Neural crest cell (in vitro differentiated cells): Measurements from ENCODE around the gene TNIK. TPM values are rescaled to one million over a fixed set of nuclear protein-coding genes. Genes with fewer than 3 reads are reported as not detected.
"Not testable (repeated sequence)": the region's sequence is repeated elsewhere in the genome, so short reads cannot be mapped to it uniquely, and the experiment has no call there.

Source experiments
- DNase-seq: peaks from one replicate; pipeline ENCODE4 v3.0.0; 2021; ENCODE audit warnings: low read depth, mixed read lengths, low spot score
- H3K27ac Mint-ChIP-seq: one replicate; pipeline ENCODE4 v1.8.0; 2021; ENCODE audit warnings: mild to moderate bottlenecking, mixed read lengths; ENCODE audit not compliant: unreplicated experiment
- H3K27me3 Mint-ChIP-seq: 2 replicates; pipeline ENCODE4 v1.8.0; 2021; ENCODE audit warnings: low read depth, mild to moderate bottlenecking, mixed read lengths
- H3K36me3 Mint-ChIP-seq: 2 replicates; pipeline ENCODE4 v1.8.0; 2021; ENCODE audit warnings: low read depth, mild to moderate bottlenecking, mixed read lengths
- H3K4me1 Mint-ChIP-seq: 2 replicates; pipeline ENCODE4 v1.8.0; 2021; ENCODE audit warnings: mixed read lengths
- H3K4me3 Mint-ChIP-seq: one replicate; pipeline ENCODE4 v1.8.0; 2021; ENCODE audit warnings: mild to moderate bottlenecking, mixed read lengths
- H3K9me3 Mint-ChIP-seq: 2 replicates; pipeline ENCODE4 v1.8.0; 2021; ENCODE audit warnings: mixed read lengths
- CTCF ChIP-seq: fragments of 200-600 bp; sonication (generic); conservative IDR thresholded peaks from 2 replicates; pipeline ENCODE4 v1.5.0; 2021; ENCODE audit warnings: antibody characterized with exemption, mild to moderate bottlenecking
- total RNA-seq: library from RNA; stranded (reverse); gene quantifications from 2 replicates; pipeline ENCODE4 v1.2.1, GENCODE V29; 2021

The TNIK gene
- total RNA-seq, 1 donor from 2014 or later = 32.3 TPM

DNA sequence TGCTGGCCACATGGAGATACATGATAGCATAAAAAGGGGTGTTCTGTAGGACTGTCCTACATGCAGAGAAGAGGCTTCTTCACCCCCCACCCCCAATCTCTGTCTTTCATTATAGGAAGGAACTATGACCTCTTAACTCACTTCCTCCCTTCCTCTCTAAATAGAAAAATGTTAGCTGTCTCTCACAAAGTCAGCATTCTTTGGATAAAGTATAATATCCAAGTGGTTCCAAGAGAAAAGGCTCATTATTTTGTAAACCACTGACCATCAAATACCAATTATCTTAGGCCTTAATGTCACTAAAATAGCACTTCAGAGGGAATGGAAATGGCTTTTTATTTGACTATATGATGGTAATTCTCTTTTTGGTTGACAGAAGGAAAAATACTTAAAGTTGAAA, 338.4 kb downstream of the TNIK start:
- peaks cover 32% of the 10 kb centered on the region for H3K4me1 Mint-ChIP-seq
- H3K4me3 Mint-ChIP-seq = peak overlapping the region; percentile 69
- no peaks in the 10 kb centered on the region for H3K9me3 Mint-ChIP-seq
- peaks cover 22% of the 10 kb centered on the region for H3K36me3 Mint-ChIP-seq
- peak overlapping the region; percentile 91 for H3K27ac Mint-ChIP-seq
- H3K27me3 Mint-ChIP-seq = no peaks in the 10 kb centered on the region
- DNase-seq = no peak
- TF ChIP-seq CTCF = no peak

GRCh38 chr3:171119402-171119801, 340.8 kb downstream of the TNIK start:
- not testable (repeated sequence) for H3K4me3 Mint-ChIP-seq, H3K9me3 Mint-ChIP-seq, DNase-seq, H3K27me3 Mint-ChIP-seq, H3K27ac Mint-ChIP-seq
- Mint-ChIP-seq H3K36me3 (peaks cover 19% of the 10 kb centered on the region), H3K4me1 (peaks cover 41% of the 10 kb centered on the region)

- not testable (repeated sequence) for H3K27me3 Mint-ChIP-seq, H3K27ac Mint-ChIP-seq, H3K9me3 Mint-ChIP-seq, H3K4me3 Mint-ChIP-seq, DNase-seq
- Mint-ChIP-seq H3K36me3 (peaks cover 19% of the 10 kb centered on the region), H3K4me1 (peaks cover 41% of the 10 kb centered on the region)
Measured at GRCh38 chr3:171118993-171119392, 341.2 kb downstream of the TNIK start.

DNA sequence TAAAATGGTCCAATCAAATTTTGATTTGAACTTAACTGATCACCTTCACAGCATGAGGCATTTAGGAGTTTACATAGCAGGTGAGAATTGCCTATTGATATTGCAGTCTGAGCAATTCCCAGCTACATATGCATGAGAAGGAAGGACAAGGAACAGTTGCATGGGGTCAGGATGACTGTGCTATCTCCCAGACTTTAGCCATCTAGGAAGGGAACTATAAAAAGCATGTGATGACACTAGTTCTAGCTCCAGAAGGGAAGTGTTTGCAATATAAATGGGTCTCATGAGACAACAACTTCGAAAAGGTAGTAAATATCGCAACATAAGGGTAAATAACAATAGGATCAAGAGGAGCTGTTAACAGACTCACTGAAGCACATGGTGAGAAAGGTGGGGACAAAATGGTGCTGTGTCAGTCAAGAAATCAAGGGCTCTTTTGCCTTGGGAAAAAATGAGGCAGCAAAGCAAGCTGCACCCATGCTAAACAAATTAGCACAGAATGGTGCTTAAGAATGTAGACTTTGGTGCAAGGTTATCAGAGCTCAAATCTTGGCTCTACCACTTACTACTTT, 343.3 kb downstream of the TNIK start:
- Mint-ChIP-seq H3K4me3 (no peak overlapping the region), H3K36me3 (peaks cover 18% of the 10 kb centered on the region), H3K27me3 (no peaks in the 10 kb centered on the region), H3K27ac (no peak overlapping the region), H3K4me1 (peaks cover 20% of the 10 kb centered on the region), H3K9me3 (no peaks in the 10 kb centered on the region)
- no peak for TF ChIP-seq CTCF
- no peak for DNase-seq

DNA sequence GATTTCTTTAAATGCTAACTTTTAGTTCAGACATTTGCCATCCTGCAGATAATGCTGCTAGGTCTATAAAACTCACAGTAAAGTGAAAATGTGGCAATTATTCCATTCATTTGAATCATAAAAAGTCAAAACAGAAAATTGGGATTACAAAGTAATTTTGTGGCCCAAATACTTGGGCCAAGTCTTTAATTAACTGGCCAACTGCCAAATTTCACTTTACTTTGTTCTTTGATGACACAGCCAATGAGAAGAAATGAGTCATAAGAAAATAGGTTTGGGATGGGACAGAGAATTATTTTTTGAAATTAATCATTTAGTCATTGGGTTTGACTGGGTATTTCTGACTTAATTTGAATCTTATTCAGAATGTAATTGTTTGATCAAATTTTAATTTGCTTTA, 343.8 kb downstream of the TNIK start:
- peaks cover 19% of the 10 kb centered on the region for H3K36me3 Mint-ChIP-seq
- no peaks in the 10 kb centered on the region for H3K27me3 Mint-ChIP-seq
- H3K9me3 Mint-ChIP-seq = no peaks in the 10 kb centered on the region
- H3K4me3 Mint-ChIP-seq = no peak overlapping the region
- no peak for TF ChIP-seq CTCF
- H3K4me1 Mint-ChIP-seq = peaks cover 14% of the 10 kb centered on the region
- DNase-seq = no peak
- no peak overlapping the region for H3K27ac Mint-ChIP-seq

DNA sequence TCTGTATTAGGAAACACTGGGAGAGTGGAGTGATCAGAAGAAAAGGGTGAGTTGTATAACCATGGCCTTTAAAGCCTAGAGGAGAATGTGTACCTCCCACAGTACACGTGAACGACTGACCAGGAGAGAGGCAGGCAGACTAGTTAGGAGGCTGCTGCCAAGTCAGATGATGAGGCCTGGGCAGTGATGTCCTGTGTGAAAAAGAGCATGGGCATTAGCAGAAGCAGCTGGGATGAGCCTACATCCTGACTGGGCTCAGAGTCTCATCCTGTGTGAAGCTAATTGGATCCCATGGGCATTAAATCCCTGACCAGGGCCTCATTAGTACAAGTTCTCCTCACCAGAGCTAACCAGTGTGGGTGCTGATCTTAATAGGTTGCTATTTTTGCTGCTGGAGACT, 344.5 kb downstream of the TNIK start:
- H3K27ac Mint-ChIP-seq = no peak overlapping the region
- H3K4me3 Mint-ChIP-seq = no peak overlapping the region
- peaks cover 9% of the 10 kb centered on the region for H3K4me1 Mint-ChIP-seq
- no peaks in the 10 kb centered on the region for H3K27me3 Mint-ChIP-seq
- no peaks in the 10 kb centered on the region for H3K9me3 Mint-ChIP-seq
- DNase-seq = no peak
- no peak for TF ChIP-seq CTCF
- H3K36me3 Mint-ChIP-seq = peaks cover 21% of the 10 kb centered on the region
